Prostate gland (tissue), 2 donors: Measurements from ENCODE around the gene OLIG2.

Experiments
- POLR2AphosphoS5 ChIP-seq: sonication (generic); formaldehyde crosslinking; IDR thresholded peaks from one replicate; pipeline ENCODE4 v1.6.1; 2017; ENCODE audit warnings: antibody characterized with exemption
- TF ChIP-seq, protein P1 (sequence below), 4 experiments: fragments of 200-600 bp in 2 of 4; fragments of 450-650 bp in 2 of 4; sonication (generic) in 2 of 4; IDR thresholded peaks; 1 replicate in 3 of 4; 2 replicates in 1 of 4; pipeline ENCODE4 v1.5.1; 2016 to 2019; ENCODE audit warnings: antibody characterized with exemption in 4 of 4, mild to moderate bottlenecking in 2 of 4, moderate library complexity in 2 of 4

DNA sequence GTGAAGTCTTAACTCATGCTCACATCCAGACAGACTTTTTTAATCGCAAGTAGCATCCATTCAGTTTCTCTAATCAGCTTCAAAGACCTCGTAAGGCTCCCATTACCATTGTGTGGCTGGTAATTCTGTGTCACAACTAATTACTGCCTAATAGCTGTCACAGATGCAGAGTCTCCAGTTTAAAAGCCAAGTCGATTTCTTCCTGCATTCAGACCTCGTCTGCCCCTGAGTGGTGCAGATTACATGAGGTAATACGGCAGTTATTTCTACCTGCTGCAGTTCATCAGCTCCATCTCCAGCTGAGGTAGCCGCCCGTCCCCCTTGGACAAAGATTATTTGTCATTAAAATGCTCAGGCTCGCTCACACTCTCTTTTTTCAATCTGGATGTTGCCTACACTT lies 34.4 kb upstream of the OLIG2 start:
- no peak for TF ChIP-seq POLR2AphosphoS5
- TF ChIP-seq, protein P1, sequence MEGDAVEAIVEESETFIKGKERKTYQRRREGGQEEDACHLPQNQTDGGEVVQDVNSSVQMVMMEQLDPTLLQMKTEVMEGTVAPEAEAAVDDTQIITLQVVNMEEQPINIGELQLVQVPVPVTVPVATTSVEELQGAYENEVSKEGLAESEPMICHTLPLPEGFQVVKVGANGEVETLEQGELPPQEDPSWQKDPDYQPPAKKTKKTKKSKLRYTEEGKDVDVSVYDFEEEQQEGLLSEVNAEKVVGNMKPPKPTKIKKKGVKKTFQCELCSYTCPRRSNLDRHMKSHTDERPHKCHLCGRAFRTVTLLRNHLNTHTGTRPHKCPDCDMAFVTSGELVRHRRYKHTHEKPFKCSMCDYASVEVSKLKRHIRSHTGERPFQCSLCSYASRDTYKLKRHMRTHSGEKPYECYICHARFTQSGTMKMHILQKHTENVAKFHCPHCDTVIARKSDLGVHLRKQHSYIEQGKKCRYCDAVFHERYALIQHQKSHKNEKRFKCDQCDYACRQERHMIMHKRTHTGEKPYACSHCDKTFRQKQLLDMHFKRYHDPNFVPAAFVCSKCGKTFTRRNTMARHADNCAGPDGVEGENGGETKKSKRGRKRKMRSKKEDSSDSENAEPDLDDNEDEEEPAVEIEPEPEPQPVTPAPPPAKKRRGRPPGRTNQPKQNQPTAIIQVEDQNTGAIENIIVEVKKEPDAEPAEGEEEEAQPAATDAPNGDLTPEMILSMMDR (IDR thresholded peaks at IDR 0.05), result no peak
